Body of pancreas (tissue), 4 donors: Measurements from ENCODE around the gene PTPN21.

Experiments
- CTCF ChIP-seq, 7 experiments: fragments of 450-650 bp in 4 of 7; fragments of 200-600 bp in 3 of 7; sonication (generic) in 3 of 7; IDR thresholded peaks; one replicate each; pipeline ENCODE4 v1.5.1; 2016 to 2019; ENCODE audit warnings: antibody characterized with exemption in 7 of 7
- POLR2A ChIP-seq, 3 donors: fragments of 450-650 bp; IDR thresholded peaks; one replicate each; pipeline ENCODE4 v1.6.1; 2016; ENCODE audit warnings: antibody characterized with exemption in 3 of 3, mild to moderate bottlenecking in 2 of 3

- peak in 4 of 7 experiments; percentile 7 to 29 (median 21) for TF ChIP-seq CTCF (IDR thresholded peaks at IDR 0.05)
- TF ChIP-seq POLR2A (IDR thresholded peaks at IDR 0.05): no peak
Measured at GRCh38 chr14:88463318-88463717, 91.5 kb downstream of the PTPN21 start.
